HG03432 (cell line): ENCODE results near the gene CABP7.

Experiments
- ATAC-seq: cut with Tn5 transposase; IDR thresholded peaks from one replicate; pipeline ENCODE4 v1.9.1; 2021; ENCODE audit warnings: mild to moderate bottlenecking, moderate library complexity; ENCODE audit not compliant: unreplicated experiment

The CABP7 gene

DNA sequence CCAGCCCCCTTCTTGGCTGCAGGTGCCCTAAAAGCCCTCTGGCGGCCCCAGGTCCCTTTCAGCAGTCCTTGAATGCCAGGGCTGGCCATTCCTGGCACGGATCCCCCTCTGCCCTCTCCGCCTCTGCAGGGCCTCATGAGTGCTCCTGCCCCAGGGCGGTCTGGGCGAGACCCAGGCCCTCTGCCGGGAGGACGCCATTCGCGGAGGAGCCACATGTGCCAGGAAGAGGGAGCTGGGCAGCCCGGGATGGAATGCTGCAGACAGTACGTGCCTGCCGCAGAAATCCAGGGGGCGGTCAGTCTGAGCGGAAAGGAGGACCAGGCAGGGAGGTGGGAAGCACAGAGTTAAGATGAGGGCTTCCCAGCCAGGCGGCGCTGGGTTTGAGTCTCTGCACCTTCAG lies 2.8 kb downstream of the CABP7 start:
- no peak for ATAC-seq

DNA sequence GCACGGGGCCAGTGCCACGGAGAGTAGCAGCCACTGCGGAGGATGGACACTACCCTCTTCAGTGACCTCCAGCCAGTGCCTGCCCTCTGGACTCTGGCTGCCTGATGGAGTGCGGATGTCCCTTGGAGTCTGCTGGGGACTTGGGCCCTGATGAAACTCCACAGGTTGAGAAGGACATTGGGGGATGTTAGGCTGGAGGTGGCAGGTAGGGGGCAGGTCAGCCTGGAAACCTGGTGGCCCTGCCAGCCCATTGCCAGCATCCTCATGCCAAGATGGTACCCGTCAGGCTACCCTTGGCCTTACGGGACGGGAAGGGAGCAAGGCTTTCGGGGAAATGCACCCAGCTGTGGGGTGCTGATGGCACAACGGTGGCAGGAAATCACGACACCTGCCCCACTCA lies 4.0 kb downstream of the CABP7 start:
- no peak for ATAC-seq

DNA sequence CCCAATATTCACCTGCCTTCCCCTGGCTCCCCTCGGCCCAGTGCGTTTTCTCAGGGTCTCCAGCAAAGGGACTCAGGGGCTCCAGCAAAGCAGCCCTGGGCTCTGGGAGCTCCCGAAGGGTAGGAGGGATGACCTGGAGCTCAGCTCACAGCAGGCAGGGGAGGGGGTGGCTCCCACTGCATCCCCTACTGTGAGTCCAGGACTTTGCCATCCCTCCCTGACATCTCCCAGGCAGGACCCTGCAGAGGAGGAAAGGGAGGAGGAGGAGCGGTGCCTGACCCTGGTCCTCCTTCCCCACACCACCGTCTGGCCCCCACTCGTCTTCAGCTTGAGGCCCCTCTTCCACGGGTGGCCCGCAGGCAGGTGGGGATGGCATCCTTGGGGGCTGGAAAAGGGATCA lies 5.0 kb downstream of the CABP7 start:
- ATAC-seq: no peak

DNA sequence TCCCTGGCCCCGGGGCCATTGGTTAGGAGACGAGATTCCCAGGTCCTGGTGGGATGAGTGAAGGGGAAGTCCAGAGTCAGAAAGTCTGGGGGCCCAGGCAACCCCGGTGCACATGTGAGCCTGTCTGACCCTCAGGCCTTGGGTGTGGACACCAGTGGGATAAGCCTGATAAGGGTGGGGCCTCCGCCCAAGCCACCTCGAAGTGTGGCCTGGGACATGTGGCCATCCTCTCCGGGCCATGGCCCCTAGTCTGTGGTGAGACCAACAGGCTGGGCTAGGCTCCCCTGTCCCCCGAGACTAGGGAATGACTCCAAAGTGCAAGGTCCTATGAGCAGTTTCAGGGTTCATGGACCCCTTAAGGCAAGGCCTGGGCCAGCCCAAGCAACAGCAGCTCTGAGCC lies 6.3 kb downstream of the CABP7 start:
- ATAC-seq: no peak

DNA sequence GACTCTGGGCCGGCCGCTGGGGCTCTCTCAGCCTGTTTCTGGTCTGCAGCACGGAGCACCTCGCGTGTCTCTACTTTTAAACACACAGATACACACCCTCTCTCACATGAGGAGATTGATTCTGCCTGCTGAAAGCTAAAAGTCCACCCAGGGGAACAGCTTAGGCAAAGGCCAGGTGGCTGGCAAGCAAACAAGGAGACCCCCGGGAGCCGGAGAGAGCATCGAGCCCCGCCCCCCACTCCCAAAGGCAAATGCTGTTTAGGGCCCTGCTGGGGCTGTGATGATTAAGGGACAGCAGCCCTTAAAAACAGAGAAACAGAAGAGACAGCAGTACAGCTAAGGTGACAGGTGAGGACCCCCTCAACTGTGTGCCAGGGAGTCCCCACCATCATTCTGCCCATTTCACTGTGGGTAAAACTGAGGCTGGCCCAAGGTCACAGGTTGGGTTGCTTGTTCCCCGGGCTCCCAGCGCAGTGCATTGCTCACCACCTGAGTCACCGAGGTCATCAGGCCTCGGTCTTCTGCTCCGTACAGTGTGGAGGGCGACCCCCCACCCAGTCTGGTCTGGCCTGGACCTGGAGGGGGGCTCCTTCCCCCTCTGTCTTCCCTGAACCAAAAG lies 6.8 kb downstream of the CABP7 start:
- ATAC-seq: no peak

DNA sequence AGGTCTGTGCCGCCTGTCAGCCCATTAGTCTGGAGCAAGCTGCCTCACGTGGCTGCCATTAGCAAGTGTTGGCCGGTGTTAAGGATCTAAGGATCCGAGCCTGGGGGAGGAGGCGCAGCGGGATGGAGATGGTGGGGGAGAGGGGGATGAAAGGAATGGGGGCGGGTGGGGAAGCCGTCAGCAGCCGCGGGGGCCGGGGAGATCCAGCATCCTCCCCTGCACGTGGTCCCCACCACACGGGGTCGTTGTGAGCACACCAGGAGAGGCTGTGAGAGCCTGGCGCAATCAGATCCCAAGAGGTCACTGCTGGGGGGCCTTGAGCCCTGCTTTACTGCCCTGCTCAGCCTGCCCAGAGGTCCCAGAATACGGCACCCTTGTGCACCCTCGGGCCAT lies 7.3 kb downstream of the CABP7 start:
- ATAC-seq: no peak

DNA sequence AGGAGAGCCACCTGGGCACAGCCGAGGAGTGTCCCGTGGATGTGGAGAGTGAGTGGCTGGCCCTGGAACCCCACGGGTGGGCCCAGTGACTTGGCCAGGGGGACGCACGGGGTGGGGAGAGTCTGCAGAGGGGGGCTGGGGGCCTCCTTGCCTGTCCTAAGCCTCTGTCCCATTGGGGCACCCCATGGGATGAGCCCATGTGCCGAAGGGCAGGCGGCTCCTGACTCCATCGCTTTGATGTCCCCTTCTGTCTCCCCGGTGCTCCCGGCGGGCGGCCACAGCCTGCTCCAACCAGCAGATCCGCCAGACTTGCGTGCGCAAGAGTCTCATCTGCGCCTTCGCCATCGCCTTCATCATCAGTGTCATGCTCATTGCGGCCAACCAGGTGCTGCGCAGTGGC lies 9.4 kb downstream of the CABP7 start:
- no peak for ATAC-seq

DNA sequence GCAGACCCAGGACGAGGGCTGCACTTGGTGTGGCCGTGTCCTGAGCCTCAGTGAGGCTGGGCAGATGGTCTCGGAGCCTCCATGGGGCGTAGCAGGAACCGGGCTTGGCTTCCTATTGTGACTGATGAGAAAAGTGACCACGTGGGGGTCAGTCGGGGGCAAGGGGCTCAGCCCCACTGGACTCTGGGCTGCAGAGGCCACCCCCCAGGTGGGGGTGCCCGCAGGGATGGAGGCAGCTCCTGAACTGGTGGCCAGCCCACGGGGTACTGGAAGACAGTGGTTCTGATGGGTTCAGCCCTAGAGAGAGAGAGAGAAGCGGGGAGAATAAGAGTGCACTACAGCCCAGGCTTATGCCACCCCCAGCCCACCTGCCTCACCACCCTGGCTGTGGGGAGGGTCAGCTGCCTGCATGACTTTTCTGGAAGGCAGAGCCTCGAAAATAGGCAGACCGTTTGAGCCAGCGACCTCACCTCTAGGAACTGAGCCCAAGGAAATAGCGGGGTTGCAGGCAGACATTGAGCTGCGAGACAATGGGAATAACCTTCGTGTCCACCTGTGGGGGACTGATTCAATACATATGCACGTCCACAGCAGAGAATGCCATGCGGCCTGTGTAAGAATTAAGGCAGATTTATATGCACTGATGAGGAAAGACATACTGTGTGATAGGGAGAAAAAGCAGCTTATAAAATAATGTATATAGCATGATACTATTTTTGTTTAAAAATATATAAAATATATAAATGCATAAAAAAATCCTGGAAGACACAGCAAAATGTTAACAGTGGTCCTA lies 11.5 kb downstream of the CABP7 start:
- no peak for ATAC-seq

DNA sequence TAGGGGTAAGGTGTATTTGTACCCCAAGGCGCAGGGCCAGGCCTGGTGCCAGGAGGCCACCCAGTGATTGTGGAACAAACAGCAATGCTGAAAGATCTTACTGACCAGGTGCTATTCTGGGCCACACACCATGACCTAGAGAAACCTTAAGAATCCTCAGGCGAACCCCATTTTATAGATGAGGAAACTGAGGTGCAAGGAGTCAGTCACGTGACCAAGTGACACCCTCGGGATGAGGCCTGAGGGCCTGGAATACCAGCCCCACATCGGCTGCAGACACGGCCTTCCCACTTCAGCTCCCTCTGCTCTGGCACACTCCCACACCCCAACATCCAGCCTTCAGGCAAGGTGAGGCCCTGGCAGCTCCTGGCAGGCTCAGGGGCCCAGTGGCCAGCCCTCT lies 13.1 kb downstream of the CABP7 start:
- ATAC-seq: no peak

DNA sequence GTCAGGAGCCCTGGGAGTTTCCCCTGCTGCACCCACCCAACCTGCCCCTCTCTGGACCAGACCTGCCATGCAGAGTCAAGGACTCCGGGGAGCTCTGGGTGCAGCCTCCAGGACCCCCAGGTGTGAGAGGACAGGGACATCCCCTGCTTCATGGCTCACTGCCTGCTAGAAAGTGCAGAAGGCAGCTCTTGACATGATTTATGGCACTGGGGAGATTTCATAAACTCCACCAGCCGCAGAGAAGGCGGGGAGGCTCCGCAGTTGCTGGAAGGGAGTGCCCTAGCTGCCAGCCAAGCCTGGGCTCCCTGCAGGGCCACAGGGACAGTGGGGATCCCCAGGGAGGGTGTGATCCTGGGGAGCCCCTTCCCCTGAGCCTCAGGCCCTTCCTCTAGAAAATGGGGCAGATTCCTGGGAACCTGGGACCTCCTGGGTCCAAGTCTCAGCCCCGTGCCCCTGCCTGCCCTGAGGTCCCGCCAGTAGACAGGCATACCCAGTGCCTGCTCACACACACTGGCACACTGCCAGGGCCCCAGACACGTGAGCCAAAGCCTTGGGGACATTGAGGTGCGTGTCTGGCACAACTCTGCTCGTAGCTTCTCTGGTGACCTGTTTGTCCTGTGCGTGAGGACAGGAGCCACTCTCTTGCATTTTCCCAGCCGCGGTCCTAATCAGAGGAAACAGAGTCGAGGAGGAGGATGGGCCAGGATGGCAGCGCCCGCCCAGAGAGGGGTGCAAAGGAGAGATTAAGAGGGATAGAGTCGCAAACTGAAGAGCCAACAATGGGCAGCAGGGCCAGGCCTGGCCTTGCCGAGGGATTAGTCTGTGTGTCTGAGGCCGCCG lies 13.8 kb downstream of the CABP7 start:
- no peak for ATAC-seq

DNA sequence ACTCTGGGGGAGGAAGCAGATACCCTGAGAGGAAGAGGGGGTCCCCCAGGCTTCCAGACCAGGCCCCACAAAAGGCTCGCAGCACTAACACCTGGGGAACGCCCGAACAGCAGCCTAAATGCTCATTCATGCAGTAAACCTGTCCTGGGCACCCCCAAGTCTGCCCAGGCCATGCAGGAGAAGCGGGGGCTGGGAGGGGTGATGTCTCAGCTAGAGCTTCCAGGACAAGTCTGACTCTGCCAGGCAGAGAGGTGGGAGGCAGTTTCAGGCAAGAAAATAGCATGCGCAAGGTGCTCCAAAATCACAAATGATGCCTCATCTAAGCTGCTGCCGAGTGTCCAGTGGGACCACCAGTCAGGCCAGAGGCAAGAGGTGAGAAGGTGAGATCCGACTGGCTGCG lies 14.6 kb downstream of the CABP7 start:
- ATAC-seq: no peak

DNA sequence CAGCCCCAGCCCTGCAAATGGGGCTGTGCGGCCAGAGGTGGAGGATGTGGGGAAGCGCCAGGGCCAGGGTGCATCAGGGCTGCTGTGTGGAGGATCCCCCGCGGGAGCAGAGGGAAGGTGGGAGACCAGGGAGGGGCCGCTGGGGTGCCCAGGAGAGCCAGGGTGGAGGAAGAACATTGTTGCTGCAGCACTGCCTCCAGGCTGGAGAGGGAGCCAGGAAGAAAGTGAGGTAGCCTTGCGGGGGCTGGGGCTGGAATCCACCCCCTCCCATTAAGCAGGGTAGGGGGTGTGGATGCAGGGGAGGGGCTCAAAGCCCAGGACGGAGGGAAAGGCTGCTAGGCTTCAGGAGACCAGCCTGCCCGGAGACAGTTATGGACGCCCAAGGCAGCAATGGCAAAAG lies 15.0 kb downstream of the CABP7 start:
- no peak for ATAC-seq

DNA sequence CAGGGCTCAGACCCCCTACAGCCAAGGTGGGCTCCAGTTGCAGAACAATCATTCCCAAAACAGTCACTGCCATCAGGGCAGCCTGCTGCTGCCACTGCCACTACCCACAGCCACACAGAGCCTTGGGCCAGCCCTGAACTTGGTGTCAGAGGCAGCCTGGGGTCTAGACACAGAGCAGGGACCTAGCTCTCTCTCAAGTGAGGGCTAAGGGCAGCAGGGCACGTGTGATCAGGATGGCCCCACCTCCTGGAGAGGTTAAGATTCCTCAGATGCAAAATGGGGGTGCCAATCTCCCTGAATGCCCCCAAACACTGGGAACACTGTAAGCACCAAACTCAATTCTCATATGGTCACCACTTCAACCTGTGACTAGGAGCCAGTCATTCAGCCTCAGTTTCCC lies 15.6 kb downstream of the CABP7 start:
- no peak for ATAC-seq

DNA sequence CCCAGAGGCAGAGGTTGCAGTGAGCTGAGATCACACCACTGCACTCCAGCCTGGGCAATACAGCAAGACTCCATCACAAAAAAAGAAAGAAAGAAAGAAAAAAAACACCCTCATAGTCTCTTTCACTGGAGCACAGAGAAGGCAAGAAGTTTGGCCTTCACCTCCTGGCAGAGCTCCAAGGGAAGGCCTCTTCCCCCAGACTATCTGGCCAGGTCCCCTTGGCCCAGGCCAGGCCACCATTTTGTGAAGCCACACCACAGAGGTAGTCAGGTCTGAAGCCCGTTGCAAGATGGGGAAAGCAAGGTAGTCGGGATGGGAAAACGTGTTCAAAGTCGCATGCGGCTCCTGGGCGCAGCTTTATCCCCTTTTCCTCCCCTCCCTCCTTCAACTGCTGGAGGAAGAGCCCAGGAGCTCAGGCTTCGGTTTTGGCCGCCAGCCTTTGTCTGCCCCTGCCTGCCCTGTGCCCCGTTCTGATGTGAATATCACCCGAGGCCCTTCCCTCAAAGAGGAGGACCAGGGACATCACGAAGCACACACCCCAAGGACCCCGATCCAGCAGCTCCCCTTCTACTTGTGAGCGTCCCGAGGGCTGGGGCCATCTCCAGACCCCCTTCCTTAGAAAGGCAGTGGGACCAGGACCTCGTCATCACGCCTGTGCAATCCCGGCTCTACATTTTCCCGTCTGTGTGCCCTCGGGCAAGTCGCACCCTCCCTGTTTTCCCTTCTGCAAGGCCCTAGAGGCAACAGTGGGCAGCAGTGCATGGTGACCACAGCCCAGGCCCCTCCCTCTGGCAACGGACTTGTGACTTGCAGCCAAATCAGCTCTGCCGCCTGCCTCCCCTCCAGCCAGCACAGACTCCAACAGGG lies 17.7 kb downstream of the CABP7 start:
- ATAC-seq: no peak

DNA sequence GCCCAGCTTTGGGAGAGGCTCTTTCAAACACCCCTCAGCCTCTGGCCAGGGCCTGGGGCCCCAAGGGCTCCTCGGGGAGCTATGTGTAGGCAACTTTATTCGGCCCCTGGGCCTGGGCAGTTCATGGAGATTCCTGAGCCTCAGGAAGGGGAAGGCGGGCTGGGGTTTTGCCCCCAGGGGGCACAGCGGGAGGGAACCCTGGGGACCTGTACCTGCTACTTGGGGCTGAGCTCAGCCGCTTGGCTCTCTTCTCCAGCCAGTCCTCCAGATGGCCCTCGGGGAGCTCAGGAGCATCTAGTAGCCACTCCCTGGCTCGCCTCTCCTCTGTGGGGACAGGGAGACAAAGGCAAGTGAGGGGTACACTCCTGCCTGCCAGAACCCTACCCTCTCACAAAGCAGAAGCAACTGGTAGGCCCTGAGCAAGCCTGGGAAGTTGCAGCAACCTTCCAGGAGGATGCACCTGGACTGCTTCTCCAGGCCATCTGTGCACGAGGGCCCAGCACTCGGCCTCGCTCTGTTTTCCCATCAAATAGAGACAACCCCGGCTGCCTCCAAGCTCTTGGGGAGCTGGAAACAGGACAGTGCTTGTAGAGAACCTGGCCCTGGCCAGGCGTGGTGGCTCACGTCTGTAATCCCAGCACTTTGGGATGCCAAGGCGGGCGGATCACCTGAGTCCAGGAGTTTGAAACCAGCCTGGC lies 18.5 kb downstream of the CABP7 start:
- no peak for ATAC-seq

DNA sequence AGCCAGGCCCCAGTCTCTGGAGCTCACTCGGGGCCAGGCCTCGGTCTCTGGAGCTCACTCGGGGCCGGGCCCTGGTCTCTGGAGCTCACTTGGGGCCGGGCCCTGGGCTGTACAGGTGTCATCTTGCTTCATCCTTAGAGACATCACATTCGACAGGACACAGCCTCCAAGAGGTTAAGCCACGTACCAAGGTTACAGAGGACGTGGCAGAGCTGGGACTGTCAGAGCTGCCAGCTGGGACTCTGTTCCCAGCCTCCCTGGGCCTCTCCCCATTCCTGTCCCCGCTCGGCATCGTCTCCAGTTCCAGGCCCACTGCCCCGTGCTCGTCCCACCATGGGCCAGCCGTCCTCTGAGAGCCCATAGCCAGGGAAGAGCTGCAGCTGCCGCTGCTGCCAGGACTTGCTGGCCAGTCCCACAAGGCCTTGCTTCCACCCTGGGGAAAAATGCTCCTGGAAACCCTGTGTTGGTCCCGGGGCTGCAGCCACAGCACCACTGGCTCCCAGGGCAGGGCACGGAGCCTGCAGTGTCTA lies 19.6 kb downstream of the CABP7 start:
- no peak for ATAC-seq

DNA sequence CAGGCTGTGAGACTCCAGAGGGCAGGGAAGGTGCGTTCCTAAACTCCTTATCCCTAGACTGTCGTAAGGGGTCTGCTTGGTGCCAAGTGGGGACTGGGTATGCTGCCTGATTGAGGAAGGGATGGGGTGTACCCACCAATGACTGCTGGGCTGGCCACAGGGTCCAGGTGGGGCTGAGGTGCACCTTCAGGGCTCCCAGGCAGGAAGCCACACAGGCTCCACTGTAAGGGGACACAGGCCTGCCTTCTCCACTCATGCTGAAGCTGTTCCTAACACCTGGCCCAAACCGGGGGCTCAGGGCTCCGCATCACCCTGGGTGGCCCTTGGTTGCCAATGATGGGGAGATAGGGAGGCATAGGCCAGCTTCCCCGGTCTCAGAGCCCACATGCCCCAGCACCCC lies 20.4 kb downstream of the CABP7 start:
- no peak for ATAC-seq

DNA sequence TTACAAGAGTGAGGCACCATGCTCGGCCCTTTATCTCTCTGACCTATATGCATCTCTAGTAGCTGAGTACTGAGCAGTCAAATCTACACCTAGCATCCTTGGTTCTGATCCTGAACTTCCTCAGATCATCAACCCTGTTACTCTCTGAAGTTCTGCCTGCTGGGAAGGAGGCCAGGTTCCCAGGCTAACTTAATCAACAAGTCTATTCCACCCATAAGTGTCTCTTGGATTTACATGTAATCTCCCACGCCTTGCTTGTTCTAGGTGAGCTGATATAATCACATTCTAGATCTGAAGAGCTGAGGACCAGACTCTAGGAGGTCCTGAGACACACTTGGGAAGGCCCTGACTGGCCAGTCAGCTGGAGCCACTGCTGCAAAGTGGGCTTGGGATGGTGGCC lies 22.1 kb downstream of the CABP7 start:
- ATAC-seq: no peak

DNA sequence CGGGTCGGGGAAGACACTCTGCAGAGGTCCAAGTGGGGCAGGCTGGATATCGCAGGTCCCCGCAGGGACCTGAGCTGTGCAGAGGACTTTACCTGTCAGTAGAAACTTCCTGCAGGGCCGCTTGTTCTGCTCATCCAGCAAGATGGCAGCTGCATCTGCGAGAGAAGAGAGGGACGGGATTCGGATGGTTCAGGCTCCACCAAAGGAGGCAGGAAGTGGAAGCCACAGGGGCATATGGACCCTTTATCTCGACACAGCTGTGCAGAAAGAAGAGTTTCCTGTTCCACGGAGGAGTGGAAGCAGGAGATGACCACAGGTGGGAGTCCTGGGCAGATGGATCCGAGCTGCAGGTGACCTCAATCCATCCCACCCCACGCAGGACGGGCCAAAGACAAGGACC lies 22.5 kb downstream of the CABP7 start:
- no peak for ATAC-seq

DNA sequence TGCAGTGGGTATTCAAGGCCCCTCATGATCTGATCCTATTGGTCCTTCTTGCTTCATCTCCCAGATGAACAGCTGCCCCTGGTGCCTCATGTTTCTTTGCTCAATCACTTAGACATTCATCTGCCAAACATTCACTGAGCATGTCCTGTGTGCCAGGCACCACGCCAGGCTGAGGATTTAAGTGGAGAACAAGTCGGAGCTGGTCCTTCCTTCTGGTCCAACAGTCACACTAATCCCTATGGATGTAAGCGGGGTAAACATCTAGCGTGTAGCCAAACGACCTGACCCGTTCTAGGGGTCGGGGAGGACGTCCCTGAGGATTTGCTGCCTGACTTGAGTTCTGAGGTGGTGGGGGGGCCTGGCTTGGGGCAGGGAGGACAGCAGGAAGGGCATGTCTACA lies 25.1 kb downstream of the CABP7 start:
- no peak for ATAC-seq
